Transverse colon (tissue), 4 donors: ENCODE measurements around the gene TNFRSF25. TPM values are rescaled to one million over a fixed set of nuclear protein-coding genes. Genes with fewer than 3 reads are reported as not detected.
"Not testable (repeated sequence)": the region's sequence is repeated elsewhere in the genome, so short reads cannot be mapped to it uniquely, and the experiment has no call there.

Source experiments
- DNase-seq: peaks from one replicate; pipeline ENCODE4 v3.0.0-alpha.2; 2019
- H3K27ac ChIP-seq, 4 donors: fragments of 200-600 bp; sonication (generic); 2 replicates each; pipeline ENCODE4 v1.5.1; 2016 to 2018; ENCODE audit warnings: inconsistent platforms in 4 of 4
- H3K27me3 ChIP-seq: fragments of 200-600 bp; sonication (generic); 2 replicates; pipeline ENCODE4 v1.5.1; 2017; ENCODE audit warnings: inconsistent platforms
- H3K36me3 ChIP-seq, 4 donors: fragments of 200-600 bp; sonication (generic); 2 replicates each; pipeline ENCODE4 v1.5.1; 2017 to 2019; ENCODE audit warnings: inconsistent platforms in 4 of 4
- H3K4me1 ChIP-seq, 4 donors: fragments of 200-600 bp; sonication (generic); 2 replicates each; pipeline ENCODE4 v1.5.1; 2017 to 2020; ENCODE audit warnings: inconsistent platforms in 4 of 4
- H3K4me3 ChIP-seq, 4 donors: fragments of 200-600 bp; sonication (generic); 1 replicate in 1 of 4; 2 replicates in 3 of 4; pipeline versions ENCODE4 v1.5.1 to v1.6.1; 2017 to 2019; ENCODE audit warnings: inconsistent platforms in 4 of 4
- H3K9me3 ChIP-seq, 2 donors: fragments of 200-600 bp; sonication (generic); 2 replicates each; pipeline ENCODE4 v1.5.1; 2017 to 2019; ENCODE audit warnings: inconsistent platforms in 2 of 2
- CTCF ChIP-seq, 5 experiments: fragments of 200-600 bp in 3 of 5; fragments of 450-650 bp in 2 of 5; sonication (generic) in 3 of 5; IDR thresholded peaks; 1 replicate in 2 of 5; 2 replicates in 3 of 5; pipeline ENCODE4 v1.5.1; 2016 to 2017; ENCODE audit warnings: antibody characterized with exemption in 5 of 5, inconsistent platforms in 3 of 5, mild to moderate bottlenecking in 2 of 5, moderate library complexity in 1 of 5
- EP300 ChIP-seq: sonication (generic); formaldehyde crosslinking; IDR thresholded peaks from one replicate; pipeline ENCODE4 v1.6.1; 2017; ENCODE audit warnings: antibody characterized with exemption, low read depth
- POLR2A ChIP-seq: fragments of 450-650 bp; IDR thresholded peaks from one replicate; pipeline ENCODE4 v1.6.1; 2016; ENCODE audit warnings: antibody characterized with exemption, mild to moderate bottlenecking, moderate library complexity
- POLR2AphosphoS5 ChIP-seq, 3 donors: sonication (generic); formaldehyde crosslinking; IDR thresholded peaks; one replicate each; pipeline ENCODE4 v1.6.1; 2016; ENCODE audit warnings: antibody characterized with exemption in 3 of 3
- WGBS, 2 donors: methylation state at CpG; one replicate each; pipeline ENCODE4 v1.1.5; 2018; ENCODE audit warnings: low coverage in 1 of 2; 5-methylcytosine and 5-hydroxymethylcytosine counted together
- in situ Hi-C, 4 donors: fragments of 200-750 bp; cut with MboI; loops; one replicate each; pipeline versions ENCODE4 v1.15.0 to v1.15.1; 2017; ENCODE audit warnings: low sequenced_read_pairs in 3 of 4, low pct_ligation_motif_present in 1 of 4, low pct_unique_long_range_greater_than_20kb in 1 of 4
- intact Hi-C: fragments of 100-400 bp; cut with DNase I; formaldehyde crosslinking; loops from one replicate; pipeline ENCODE4 v1.15.1; 2023; ENCODE audit warnings: low total_unique reads
- total RNA-seq, 4 donors: library from RNA; depleted of rRNA; stranded (reverse); fragments of >200 nt; gene quantifications; one replicate each; pipeline ENCODE4 v1.1.0, GENCODE V29; 2016

Gene TNFRSF25
- total RNA-seq, 4 donors from 2014 or later, result 38.9 to 55.3 (median 45.0) TPM

GRCh38 chr1:6434186-6434585 lies 31.8 kb downstream of the TNFRSF25 start:
- H3K27me3 ChIP-seq, result peaks cover 12% of the 10 kb centered on the region
- TF ChIP-seq POLR2AphosphoS5 (IDR thresholded peaks at IDR 0.05) (no peak), EP300 (no peak), CTCF (IDR thresholded peaks at IDR 0.05) (no peak), POLR2A (no peak)
- 77% methylated on average over 5 of the region's 5 CpGs; no CpG with 5 or more reads in 1 of the 2 donors for WGBS, 2 donors
- no peak overlapping the region for H3K4me3 ChIP-seq
- H3K36me3 ChIP-seq, result no peaks in the 10 kb centered on the region
- H3K27ac ChIP-seq, result no peak overlapping the region
- H3K4me1 ChIP-seq, result no peaks in the 10 kb centered on the region
- in situ Hi-C loops, result no loop called here
- intact Hi-C loops, result no loop called here
- H3K9me3 ChIP-seq, result no peaks in the 10 kb centered on the region
- DNase-seq, result no peak

- in situ Hi-C loops, DNase-seq, intact Hi-C loops, H3K9me3 ChIP-seq, H3K4me3 ChIP-seq, H3K27ac ChIP-seq, H3K36me3 ChIP-seq: not testable (repeated sequence)
- WGBS, 2 donors, result 74 to 96% methylated on average over 3 to 13 of the region's 13 CpGs
- H3K4me1 ChIP-seq, result peaks cover 0 to 18% (median 14%) of the 10 kb centered on the region in 4 donors
- peaks cover 23% of the 10 kb centered on the region for H3K27me3 ChIP-seq
Measured at GRCh38 chr1:6431645-6432579, 34.1 kb downstream of the TNFRSF25 start.

- H3K4me3 ChIP-seq, intact Hi-C loops, H3K36me3 ChIP-seq, H3K27ac ChIP-seq, in situ Hi-C loops, DNase-seq, H3K9me3 ChIP-seq: not testable (repeated sequence)
- Histone ChIP-seq H3K4me1 (peaks cover 9 to 35% (median 31%) of the 10 kb centered on the region in 4 donors), H3K27me3 (peaks cover 44% of the 10 kb centered on the region)
- whole genome bisulfite sequencing, 2 donors, result 67% methylated on average over 14 of the region's 19 CpGs; no CpG with 5 or more reads in 1 of the 2 donors
Measured at GRCh38 chr1:6429660-6430411, 36.1 kb downstream of the TNFRSF25 start.

GRCh38 chr1:6428453-6428852 lies 37.5 kb downstream of the TNFRSF25 start:
- H3K36me3 ChIP-seq, DNase-seq, intact Hi-C loops, in situ Hi-C loops, H3K9me3 ChIP-seq, H3K4me3 ChIP-seq: not testable (repeated sequence)
- 62% methylated on average over 4 of the region's 6 CpGs; no CpG with 5 or more reads in 1 of the 2 donors for whole genome bisulfite sequencing, 2 donors
- H3K4me1 ChIP-seq, result peaks cover 16 to 46% (median 43%) of the 10 kb centered on the region in 4 donors
- peaks cover 57% of the 10 kb centered on the region for H3K27me3 ChIP-seq
- peak overlapping the region in 1 of 4 donors; percentile 76 for H3K27ac ChIP-seq

GRCh38 chr1:6427441-6428390 lies 38.3 kb downstream of the TNFRSF25 start:
- 54% methylated on average over 22 of the region's 26 CpGs; no CpG with 5 or more reads in 1 of the 2 donors for WGBS, 2 donors
- Histone ChIP-seq H3K4me3 (no peak overlapping the region), H3K27ac (peak overlapping the region; percentile 11 to 76 (median 50))

More at GRCh38 chr1:6427441-6428390, 38.3 kb downstream of the TNFRSF25 start:
- peaks cover 16 to 49% (median 46%) of the 10 kb centered on the region in 4 donors for H3K4me1 ChIP-seq
- H3K9me3 ChIP-seq, result no peaks in the 10 kb centered on the region
- in situ Hi-C loops, result no loop called here
- TF ChIP-seq POLR2AphosphoS5 (IDR thresholded peaks at IDR 0.05), result no peak
- TF ChIP-seq POLR2A, result no peak
- no peak for TF ChIP-seq CTCF (IDR thresholded peaks at IDR 0.05)
- TF ChIP-seq EP300, result no peak
- peaks cover 63% of the 10 kb centered on the region for H3K27me3 ChIP-seq
- no peaks in the 10 kb centered on the region for H3K36me3 ChIP-seq
- intact Hi-C loops, result no loop called here
- DNase-seq, result peak; percentile 69
